ENCODE data around the gene BEST4.
"Not testable (repeated sequence)": the region's sequence is repeated elsewhere in the genome, so short reads cannot be mapped to it uniquely, and the experiment has no call there.

- TF ChIP-seq CTCF, EZH2, EZH2phosphoT487 (IDR thresholded peaks at IDR 0.05): not testable (repeated sequence)
Observed at GRCh38 chr1:44815926-44816325, 28.0 kb upstream of the BEST4 start.

Data from neural progenitor cell (in vitro differentiated cells).